Subcutaneous adipose tissue (tissue), 4 donors: ENCODE measurements around the gene NOS1AP. TPM values are rescaled to one million over a fixed set of nuclear protein-coding genes. Genes with fewer than 3 reads are reported as not detected.

Source experiments
- CTCF ChIP-seq: fragments of 450-650 bp; IDR thresholded peaks from one replicate; pipeline ENCODE4 v1.5.1; 2016; ENCODE audit warnings: low read depth, mild to moderate bottlenecking, control low read depth, antibody characterized with exemption, moderate library complexity
- total RNA-seq, 4 donors: library from RNA; depleted of rRNA; stranded (reverse); fragments of >200 nt; gene quantifications; one replicate each; pipeline ENCODE4 v1.1.0, GENCODE V29; 2016

NOS1AP gene
- total RNA-seq, 4 donors from 2014 or later, result 0.51 to 5.1 (median 0.96) TPM

- TF ChIP-seq CTCF, result no peak
These were observed 221.5 kb downstream of the NOS1AP start for GRCh38 chr1:162291000-162291399.

DNA sequence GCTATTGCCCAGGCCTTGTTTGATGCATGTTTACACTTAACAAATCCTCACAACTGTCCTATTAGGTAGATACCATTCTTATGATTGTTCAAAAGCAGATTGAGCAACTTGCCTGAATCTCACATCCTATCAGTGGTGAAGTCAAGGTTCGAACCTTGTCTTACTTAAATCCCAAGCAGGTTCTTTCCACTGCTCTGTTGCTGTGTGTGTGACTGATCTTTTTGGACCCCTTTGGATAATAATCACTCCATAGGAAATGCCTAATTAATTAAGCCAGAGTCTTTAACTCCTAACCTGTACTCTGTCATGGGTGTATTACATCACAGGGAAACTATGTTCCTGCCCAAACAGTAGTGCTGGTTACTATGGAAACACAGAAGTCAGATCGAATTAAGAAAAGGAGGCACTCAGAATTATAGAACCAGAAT lies 222.9 kb downstream of the NOS1AP start:
- TF ChIP-seq CTCF, result no peak

- no peak for TF ChIP-seq CTCF
These were observed 223.7 kb downstream of the NOS1AP start for GRCh38 chr1:162293073-162293692.

DNA sequence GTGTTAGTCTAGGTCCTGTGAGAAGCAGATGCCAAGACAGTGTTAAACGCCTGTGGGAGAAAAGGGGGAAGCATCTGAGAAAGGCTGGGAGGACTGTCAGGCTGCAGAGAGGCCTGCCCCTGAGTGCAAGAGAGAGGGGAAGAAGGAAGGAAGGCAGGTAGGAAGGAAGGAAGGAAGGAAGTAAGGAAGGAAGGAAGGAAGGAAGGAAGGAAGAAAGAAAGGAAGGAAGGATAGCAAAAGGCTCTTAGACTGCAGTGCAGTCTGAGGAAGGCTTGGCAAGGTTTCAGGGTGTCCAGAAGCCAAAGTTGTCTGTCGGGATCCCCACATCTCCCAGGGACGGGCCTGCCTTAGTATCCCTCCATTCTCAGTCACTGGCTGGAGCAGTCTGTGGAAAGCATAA lies 224.5 kb downstream of the NOS1AP start:
- TF ChIP-seq CTCF, result no peak

DNA sequence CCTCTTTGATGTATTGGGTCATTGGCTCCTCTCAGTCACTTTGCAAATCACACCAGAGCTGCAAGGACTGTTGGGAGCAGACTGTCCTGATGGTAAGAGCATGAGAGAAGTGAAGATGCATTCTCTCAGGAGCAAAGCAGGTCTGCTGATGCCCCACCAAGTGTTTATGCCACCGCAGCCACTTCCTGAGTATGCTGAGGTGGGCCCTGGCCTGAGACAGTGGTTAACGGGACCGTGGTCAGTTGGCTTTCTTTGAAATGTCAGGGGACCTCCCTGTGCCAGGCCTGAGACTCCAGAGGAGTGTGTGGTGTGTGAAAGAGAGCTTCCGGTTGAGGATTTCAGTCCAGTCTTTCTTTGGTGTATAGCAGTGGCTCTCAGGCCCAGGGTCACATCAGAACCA lies 227.7 kb downstream of the NOS1AP start:
- TF ChIP-seq CTCF, result no peak

DNA sequence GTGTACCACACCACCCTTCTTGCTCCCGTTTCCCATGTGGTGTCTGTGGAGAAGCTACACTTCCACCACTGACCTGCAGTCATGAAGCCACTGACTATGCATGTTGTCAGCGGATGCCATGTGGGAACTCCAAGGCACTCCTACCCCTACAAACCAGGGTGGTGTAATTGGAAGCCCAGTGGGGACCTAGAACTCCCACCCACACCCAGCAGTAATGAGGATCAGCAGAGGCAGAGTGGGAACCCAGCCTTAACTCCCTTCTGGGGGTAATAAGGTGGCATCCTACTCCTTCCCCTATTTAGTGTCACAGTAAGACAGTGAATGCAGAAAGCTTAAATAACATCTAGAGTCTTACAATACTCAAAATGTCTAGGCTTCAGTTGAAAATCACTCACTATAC lies 228.8 kb downstream of the NOS1AP start:
- no peak for TF ChIP-seq CTCF

- TF ChIP-seq CTCF, result no peak
These were observed 229.5 kb downstream of the NOS1AP start for GRCh38 chr1:162299018-162299417.
